ENCODE results near the gene KCNK3. TPM values are rescaled to one million over a fixed set of nuclear protein-coding genes. Genes with fewer than 3 reads are reported as not detected.
A peak's percentile ranks its signal among the peaks of the same experiment; 100 is the strongest.
"Not testable (repeated sequence)": the region's sequence is repeated elsewhere in the genome, so short reads cannot be mapped to it uniquely, and the experiment has no call there.

The KCNK3 gene
- total RNA-seq, 1 donor from 2014 or later: 2.7 TPM

DNA sequence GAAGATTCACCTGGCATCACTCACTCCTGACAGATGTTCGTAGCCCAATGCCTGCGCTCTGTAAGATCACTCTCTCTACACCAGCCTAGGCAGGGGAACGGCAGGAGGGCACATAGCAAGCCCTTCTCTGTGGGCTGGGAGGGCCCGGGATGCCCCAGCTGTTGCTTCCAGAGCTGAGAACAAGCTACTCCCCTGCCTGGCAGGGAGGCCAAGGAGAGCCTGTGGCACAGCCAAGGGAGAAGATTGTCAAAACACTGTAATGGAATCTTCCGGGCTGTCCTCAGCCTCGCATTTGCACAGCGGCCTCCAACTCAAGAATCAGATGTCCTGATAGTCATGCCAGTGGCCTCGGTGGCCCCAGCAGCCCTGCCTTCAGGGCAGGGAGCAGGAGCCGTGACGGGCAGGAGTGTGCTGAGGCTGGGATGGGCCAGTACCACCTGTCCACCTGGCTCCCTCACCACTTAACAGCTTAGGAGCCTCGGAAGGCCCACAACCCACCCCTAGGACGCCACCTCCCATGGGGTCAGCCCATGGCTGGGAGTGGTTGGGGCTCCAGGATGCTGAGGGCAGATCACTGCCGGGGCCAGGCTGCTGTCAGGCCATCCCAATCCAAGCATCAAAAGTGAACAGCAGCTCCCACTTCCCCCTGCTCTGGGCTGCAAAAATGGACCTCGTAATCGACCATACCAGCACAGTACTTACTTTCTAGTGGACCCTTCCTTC lies 49.7 kb downstream of the KCNK3 start:
- Mint-ChIP-seq H3K4me1 (ENCODE audit: unreplicated experiment) (peaks cover 17% of the 10 kb centered on the region), H3K27me3 (no peaks in the 10 kb centered on the region), H3K4me3 (no peak overlapping the region), H3K36me3 (no peaks in the 10 kb centered on the region), H3K27ac (no peak overlapping the region), H3K9me3 (no peaks in the 10 kb centered on the region)
- no peak for DNase-seq (ENCODE audit: extremely low spot score, unreplicated experiment)
- TF ChIP-seq, protein P1, sequence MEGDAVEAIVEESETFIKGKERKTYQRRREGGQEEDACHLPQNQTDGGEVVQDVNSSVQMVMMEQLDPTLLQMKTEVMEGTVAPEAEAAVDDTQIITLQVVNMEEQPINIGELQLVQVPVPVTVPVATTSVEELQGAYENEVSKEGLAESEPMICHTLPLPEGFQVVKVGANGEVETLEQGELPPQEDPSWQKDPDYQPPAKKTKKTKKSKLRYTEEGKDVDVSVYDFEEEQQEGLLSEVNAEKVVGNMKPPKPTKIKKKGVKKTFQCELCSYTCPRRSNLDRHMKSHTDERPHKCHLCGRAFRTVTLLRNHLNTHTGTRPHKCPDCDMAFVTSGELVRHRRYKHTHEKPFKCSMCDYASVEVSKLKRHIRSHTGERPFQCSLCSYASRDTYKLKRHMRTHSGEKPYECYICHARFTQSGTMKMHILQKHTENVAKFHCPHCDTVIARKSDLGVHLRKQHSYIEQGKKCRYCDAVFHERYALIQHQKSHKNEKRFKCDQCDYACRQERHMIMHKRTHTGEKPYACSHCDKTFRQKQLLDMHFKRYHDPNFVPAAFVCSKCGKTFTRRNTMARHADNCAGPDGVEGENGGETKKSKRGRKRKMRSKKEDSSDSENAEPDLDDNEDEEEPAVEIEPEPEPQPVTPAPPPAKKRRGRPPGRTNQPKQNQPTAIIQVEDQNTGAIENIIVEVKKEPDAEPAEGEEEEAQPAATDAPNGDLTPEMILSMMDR (conservative IDR thresholded peaks at IDR 0.05): no peak

DNA sequence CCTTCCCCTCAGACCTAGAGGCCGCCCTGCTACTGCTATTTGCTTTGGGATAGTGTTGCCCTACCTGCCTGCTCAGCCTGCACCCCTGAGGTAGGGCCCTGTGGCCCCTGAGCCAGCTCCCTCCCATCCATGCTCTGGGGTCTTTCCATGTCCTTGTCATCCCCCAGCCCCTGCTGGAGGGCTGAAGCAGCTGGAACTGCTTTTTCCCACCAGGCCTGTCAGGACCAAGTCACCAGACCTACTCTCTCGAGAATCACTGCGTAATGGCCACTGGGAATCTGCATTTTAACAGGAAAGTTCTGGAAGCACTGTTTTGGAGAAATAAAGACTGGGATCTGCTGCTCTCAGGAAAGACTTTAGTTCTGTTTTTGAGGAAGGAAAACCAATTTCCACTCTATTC lies 51.3 kb downstream of the KCNK3 start:
- Mint-ChIP-seq H3K9me3 (no peaks in the 10 kb centered on the region), H3K4me1 (ENCODE audit: unreplicated experiment) (peaks cover 17% of the 10 kb centered on the region), H3K27ac (no peak overlapping the region), H3K4me3 (no peak overlapping the region), H3K27me3 (no peaks in the 10 kb centered on the region), H3K36me3 (no peaks in the 10 kb centered on the region)
- TF ChIP-seq, protein P1 (conservative IDR thresholded peaks at IDR 0.05): no peak
- DNase-seq (ENCODE audit: extremely low spot score, unreplicated experiment): no peak

DNA sequence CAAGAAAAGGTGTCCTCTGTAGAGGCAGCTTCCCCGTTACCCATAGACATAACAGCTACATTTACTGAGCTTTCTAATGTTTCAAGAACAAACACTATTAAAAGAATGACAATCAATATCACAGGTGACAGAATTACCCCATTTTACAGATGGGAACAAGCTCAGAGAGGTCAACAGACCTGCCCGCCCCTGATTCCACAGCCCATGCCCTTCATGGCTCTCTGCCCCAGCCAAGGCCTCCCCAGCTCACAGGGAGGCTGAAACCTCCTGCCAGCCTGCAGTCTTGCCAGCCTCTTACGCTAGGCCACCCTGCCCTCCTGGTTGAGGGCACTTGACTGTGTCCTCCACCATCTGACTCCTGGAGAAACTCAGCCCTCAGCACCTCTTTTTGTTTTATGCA lies 52.4 kb downstream of the KCNK3 start:
- H3K27ac Mint-ChIP-seq: no peak overlapping the region
- TF ChIP-seq, protein P1 (conservative IDR thresholded peaks at IDR 0.05): no peak
- H3K27me3 Mint-ChIP-seq: no peaks in the 10 kb centered on the region
- H3K36me3 Mint-ChIP-seq: no peaks in the 10 kb centered on the region
- peaks cover 20% of the 10 kb centered on the region for H3K4me1 Mint-ChIP-seq (ENCODE audit: unreplicated experiment)
- DNase-seq (ENCODE audit: extremely low spot score, unreplicated experiment): no peak
- H3K4me3 Mint-ChIP-seq: no peak overlapping the region
- H3K9me3 Mint-ChIP-seq: no peaks in the 10 kb centered on the region

DNA sequence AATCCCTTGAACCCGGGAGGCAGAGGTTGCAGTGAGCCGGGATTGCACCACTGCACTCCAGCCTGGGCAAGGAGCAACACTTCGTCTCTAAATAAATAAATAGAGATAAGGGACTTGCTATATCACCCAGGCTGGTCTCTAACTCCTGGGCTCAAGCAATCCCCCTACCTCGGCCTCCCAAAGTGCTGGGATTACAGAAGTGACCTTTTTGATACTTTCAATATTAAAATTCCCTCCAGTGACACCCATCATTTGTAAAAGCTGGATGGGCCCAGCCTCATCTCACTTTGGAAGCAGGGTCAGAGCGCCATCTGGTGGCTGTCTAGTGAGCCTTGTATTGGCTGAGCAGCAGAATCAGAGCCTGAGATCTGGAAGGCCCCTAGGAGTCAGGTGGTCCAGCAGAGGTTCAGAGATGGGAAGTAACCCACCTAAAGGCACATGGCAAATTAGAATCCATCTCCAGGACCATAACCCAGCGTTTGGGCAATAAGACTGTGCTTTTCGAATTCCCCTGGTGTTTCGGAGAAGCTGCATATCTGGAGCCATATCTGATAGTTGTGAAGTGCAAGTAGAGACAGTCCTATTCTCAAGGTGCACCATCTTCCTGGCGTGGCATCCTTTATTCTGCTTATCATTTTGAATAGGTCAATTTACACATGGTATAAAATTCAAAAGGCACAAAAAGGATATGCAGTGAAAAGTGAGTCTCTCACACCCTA lies 53.2 kb downstream of the KCNK3 start:
- Mint-ChIP-seq H3K9me3 (no peaks in the 10 kb centered on the region), H3K27me3 (no peaks in the 10 kb centered on the region), H3K4me1 (ENCODE audit: unreplicated experiment) (peaks cover 23% of the 10 kb centered on the region), H3K27ac (no peak overlapping the region), H3K36me3 (no peaks in the 10 kb centered on the region), H3K4me3 (no peak overlapping the region)
- peak; percentile 87 for DNase-seq (ENCODE audit: extremely low spot score, unreplicated experiment)
- TF ChIP-seq, protein P1 (conservative IDR thresholded peaks at IDR 0.05): peak; percentile 97

DNA sequence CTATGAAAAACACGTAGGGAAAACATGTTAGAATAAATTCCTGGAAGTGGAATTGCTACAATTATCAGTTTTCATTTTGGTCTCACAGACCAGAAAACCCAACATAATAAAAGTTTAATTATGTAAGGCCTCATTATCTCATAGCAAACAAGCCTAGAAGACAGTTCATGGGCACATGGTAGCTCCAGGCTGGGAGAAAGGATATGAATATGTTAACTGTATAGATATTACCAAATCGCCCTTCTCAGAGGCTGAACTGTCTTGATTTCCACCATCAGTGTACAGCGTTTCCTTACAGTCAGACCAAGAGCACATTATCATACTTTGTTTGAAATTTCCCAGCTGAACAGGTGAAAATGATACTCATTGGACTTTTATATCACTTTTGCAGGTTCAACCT lies 54.4 kb downstream of the KCNK3 start:
- TF ChIP-seq, protein P1 (conservative IDR thresholded peaks at IDR 0.05): no peak
- H3K27me3 Mint-ChIP-seq: no peaks in the 10 kb centered on the region
- peaks cover 18% of the 10 kb centered on the region for H3K4me1 Mint-ChIP-seq (ENCODE audit: unreplicated experiment)
- H3K27ac Mint-ChIP-seq: no peak overlapping the region
- no peak overlapping the region for H3K4me3 Mint-ChIP-seq
- peaks cover 4% of the 10 kb centered on the region for H3K9me3 Mint-ChIP-seq
- no peak for DNase-seq (ENCODE audit: extremely low spot score, unreplicated experiment)
- H3K36me3 Mint-ChIP-seq: no peaks in the 10 kb centered on the region

DNA sequence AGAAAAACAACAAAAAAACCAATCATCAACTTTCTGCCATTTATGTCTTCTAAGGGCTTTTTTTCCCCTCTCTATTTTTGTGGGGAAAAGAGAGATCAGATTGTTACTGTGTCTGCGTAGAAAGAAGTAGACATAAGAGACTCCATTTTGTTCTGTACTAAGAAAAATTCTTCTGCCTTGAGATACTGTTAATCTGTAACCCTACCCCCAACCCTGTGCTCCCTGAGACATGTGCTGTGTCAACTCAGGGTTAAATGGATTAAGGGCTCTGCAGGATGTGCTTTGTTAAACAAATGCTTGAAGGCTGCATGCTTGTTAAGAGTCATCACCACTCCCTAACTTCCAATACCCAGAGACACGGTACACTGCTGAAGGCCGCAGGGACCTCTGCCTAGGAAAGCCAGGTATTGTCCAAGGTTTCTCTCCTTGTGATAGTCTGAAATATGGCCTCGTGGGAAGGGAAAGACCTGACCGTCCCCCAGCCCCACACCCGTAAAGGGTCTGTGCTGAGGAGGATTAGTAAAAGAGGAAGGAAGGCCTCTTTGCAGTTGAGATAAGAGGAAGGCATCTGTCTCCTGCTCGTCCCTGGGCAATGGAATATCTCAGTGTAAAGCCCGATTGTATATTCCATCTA lies 57.4 kb downstream of the KCNK3 start:
- peaks cover 13% of the 10 kb centered on the region for H3K4me1 Mint-ChIP-seq (ENCODE audit: unreplicated experiment)
- not testable (repeated sequence) for H3K9me3 Mint-ChIP-seq; H3K27me3 Mint-ChIP-seq; DNase-seq (ENCODE audit: extremely low spot score, unreplicated experiment); H3K36me3 Mint-ChIP-seq
- peak overlapping the region; percentile 47 for H3K4me3 Mint-ChIP-seq
- H3K27ac Mint-ChIP-seq: peak overlapping the region; percentile 88

DNA sequence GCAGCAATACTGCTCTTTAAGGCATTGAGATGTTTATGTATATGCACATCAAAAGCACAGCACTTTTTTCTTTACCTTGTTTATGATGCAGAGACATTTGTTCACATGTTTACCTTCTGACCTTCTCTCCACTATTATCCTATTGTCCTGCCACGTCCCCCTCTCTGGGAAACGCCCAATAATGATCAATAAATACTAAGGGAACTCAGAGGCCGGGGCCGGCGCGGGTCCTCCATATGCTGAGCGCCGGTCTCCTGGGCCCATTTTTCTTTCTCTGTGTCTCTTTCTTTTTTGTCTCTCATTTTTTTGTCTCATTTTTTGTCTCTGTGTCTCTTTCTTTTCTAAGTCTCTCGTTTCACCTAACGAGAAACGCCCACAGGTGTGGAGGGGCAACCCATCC lies 57.9 kb downstream of the KCNK3 start:
- Mint-ChIP-seq H3K27ac (peak overlapping the region; percentile 88), H3K4me1 (ENCODE audit: unreplicated experiment) (peaks cover 12% of the 10 kb centered on the region)
- DNase-seq (ENCODE audit: extremely low spot score, unreplicated experiment); H3K9me3 Mint-ChIP-seq; H3K4me3 Mint-ChIP-seq; H3K27me3 Mint-ChIP-seq; H3K36me3 Mint-ChIP-seq: not testable (repeated sequence)

Data from type B pancreatic cell (in vitro differentiated cells).